C4-2B (cell line): ENCODE measurements around the gene IL27RA.

Experiments used
- H3K27ac ChIP-seq: fragments of 450-650 bp; 2 replicates; pipeline ENCODE4 v1.5.1; 2017
- ZFX ChIP-seq: fragments of 450-650 bp; IDR thresholded peaks from 2 replicates; pipeline ENCODE4 v1.6.1; 2017
- TF ChIP-seq, protein P1 (sequence below): fragments of 450-650 bp; conservative IDR thresholded peaks from 2 replicates; pipeline ENCODE4 v1.5.1; 2017; ENCODE audit warnings: mild to moderate bottlenecking

IL27RA gene

GRCh38 chr19:14094854-14095253 is 63.3 kb downstream of the IL27RA start:
- no peak overlapping the region for H3K27ac ChIP-seq
- TF ChIP-seq ZFX, result no peak
- TF ChIP-seq, protein P1, sequence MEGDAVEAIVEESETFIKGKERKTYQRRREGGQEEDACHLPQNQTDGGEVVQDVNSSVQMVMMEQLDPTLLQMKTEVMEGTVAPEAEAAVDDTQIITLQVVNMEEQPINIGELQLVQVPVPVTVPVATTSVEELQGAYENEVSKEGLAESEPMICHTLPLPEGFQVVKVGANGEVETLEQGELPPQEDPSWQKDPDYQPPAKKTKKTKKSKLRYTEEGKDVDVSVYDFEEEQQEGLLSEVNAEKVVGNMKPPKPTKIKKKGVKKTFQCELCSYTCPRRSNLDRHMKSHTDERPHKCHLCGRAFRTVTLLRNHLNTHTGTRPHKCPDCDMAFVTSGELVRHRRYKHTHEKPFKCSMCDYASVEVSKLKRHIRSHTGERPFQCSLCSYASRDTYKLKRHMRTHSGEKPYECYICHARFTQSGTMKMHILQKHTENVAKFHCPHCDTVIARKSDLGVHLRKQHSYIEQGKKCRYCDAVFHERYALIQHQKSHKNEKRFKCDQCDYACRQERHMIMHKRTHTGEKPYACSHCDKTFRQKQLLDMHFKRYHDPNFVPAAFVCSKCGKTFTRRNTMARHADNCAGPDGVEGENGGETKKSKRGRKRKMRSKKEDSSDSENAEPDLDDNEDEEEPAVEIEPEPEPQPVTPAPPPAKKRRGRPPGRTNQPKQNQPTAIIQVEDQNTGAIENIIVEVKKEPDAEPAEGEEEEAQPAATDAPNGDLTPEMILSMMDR, result no peak

GRCh38 chr19:14096272-14096992 is 64.9 kb downstream of the IL27RA start:
- TF ChIP-seq, protein P1, result no peak
- TF ChIP-seq ZFX, result no peak
- no peak overlapping the region for H3K27ac ChIP-seq

DNA sequence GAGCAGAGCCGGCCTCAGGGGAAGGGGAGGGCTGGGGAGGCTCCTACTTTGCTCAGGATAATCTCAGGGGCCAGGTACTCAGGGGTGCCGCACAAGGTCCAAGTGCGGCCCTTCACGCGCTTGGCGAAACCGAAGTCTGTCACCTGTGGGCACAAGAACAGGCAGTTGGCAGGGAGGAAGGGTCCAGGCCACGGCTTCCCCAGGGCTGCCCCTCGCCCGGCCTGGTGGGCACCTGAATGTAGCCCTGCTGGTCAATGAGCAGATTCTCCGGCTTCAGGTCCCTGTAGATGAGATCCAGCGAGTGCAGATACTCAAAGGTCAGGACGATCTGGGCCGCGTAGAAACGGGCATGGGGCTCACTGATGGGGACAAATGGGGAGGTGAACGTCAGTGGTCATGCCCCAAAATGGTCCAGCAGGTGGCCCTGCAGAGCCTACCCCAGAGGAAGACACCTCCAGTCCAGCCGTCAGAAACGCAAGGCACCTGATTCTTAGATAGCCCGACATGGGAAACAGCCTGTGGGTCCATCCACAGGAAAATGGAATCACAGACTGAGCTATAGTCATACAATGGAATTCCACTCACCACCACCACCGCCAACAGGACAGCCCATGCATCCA is 66.1 kb downstream of the IL27RA start:
- no peak for TF ChIP-seq ZFX
- TF ChIP-seq, protein P1, result no peak
- H3K27ac ChIP-seq, result no peak overlapping the region

GRCh38 chr19:14101003-14101545 is 69.5 kb downstream of the IL27RA start:
- H3K27ac ChIP-seq, result no peak overlapping the region

GRCh38 chr19:14102102-14102696 is 70.6 kb downstream of the IL27RA start:
- no peak overlapping the region for H3K27ac ChIP-seq
- TF ChIP-seq, protein P1, result no peak
- TF ChIP-seq ZFX, result no peak

More at GRCh38 chr19:14101003-14101545, 69.5 kb downstream of the IL27RA start:
- TF ChIP-seq, protein P1, result no peak
- no peak for TF ChIP-seq ZFX

- no peak for TF ChIP-seq ZFX
- TF ChIP-seq, protein P1, result no peak
- no peak overlapping the region for H3K27ac ChIP-seq
These were observed 71.2 kb downstream of the IL27RA start for GRCh38 chr19:14102756-14103155.
